Keratinocyte (primary cell): ENCODE results near the gene NCK2. TPM values are rescaled to one million over a fixed set of nuclear protein-coding genes. Genes with fewer than 3 reads are reported as not detected.
A peak's percentile ranks its signal among the peaks of the same experiment; 100 is the strongest.

Experiments
- DNase-seq: peaks from one replicate; pipeline ENCODE4 v3.0.0-alpha.2; 2011; ENCODE audit warnings: low read depth, missing footprints, low spot score
- FAIRE-seq: peaks from 2 replicates; lab custom pipeline; 2011; peaks lifted over from hg19 to GRCh38; lab: Jason Lieb, UNC
- H2AFZ ChIP-seq: 2 replicates; pipeline ENCODE4 v1.6.0; 2012; ENCODE audit warnings: low read length, control low read depth, inconsistent platforms; ENCODE audit not compliant: control insufficient read depth
- H3K27ac ChIP-seq: 2 replicates; pipeline ENCODE4 v1.5.1; 2011; ENCODE audit warnings: low read length; ENCODE audit not compliant: control insufficient read depth, insufficient read depth
- H3K27me3 ChIP-seq: 3 replicates; pipeline ENCODE4 v1.6.0; 2011; ENCODE audit warnings: low read length; ENCODE audit not compliant: control insufficient read depth, insufficient read depth; ENCODE audit errors: extremely low read depth
- H3K36me3 ChIP-seq, 2 experiments: 2 replicates in 1 of 2; 3 replicates in 1 of 2; pipeline ENCODE4 v1.5.1; 2011; ENCODE audit warnings: low read length in 2 of 2, mild to moderate bottlenecking in 1 of 2; ENCODE audit not compliant: control insufficient read depth in 2 of 2, insufficient read depth in 2 of 2; ENCODE audit errors: extremely low read depth in 1 of 2
- H3K4me1 ChIP-seq: 3 replicates; pipeline ENCODE4 v1.5.1; 2011; ENCODE audit warnings: low read length; ENCODE audit not compliant: control insufficient read depth, insufficient read depth; ENCODE audit errors: extremely low read depth
- H3K4me2 ChIP-seq: 3 replicates; pipeline ENCODE4 v1.6.0; 2011; ENCODE audit warnings: low read depth, low read length; ENCODE audit not compliant: control insufficient read depth, insufficient read depth; ENCODE audit errors: extremely low read depth
- H3K4me3 ChIP-seq, 3 experiments: fragments of 200-600 bp in 1 of 3; sonication (generic) in 1 of 3; 2 replicates in 2 of 3; 3 replicates in 1 of 3; pipeline ENCODE4 v1.5.1; 2011 to 2016; ENCODE audit warnings: low read length in 3 of 3, mild to moderate bottlenecking in 3 of 3, control low read depth in 2 of 3, inconsistent platforms in 1 of 3, low read depth in 1 of 3, mixed read lengths in 1 of 3, mixed run types in 1 of 3, moderate library complexity in 1 of 3; ENCODE audit not compliant: control insufficient read depth in 2 of 3, insufficient read depth in 2 of 3; ENCODE audit errors: extremely low read depth in 1 of 3
- H3K79me2 ChIP-seq: 2 replicates; pipeline ENCODE4 v1.6.0; 2012; ENCODE audit warnings: low read length; ENCODE audit not compliant: control insufficient read depth, insufficient read depth
- H3K9ac ChIP-seq: 3 replicates; pipeline ENCODE4 v1.6.0; 2011; ENCODE audit warnings: low read length; ENCODE audit not compliant: control insufficient read depth, insufficient read depth; ENCODE audit errors: extremely low read depth
- H3K9me1 ChIP-seq: 3 replicates; pipeline ENCODE4 v1.6.0; 2011; ENCODE audit warnings: low read length; ENCODE audit not compliant: control insufficient read depth, insufficient read depth; ENCODE audit errors: extremely low read depth
- H3K9me3 ChIP-seq: 2 replicates; pipeline ENCODE4 v1.5.1; 2012; ENCODE audit warnings: low read depth, low read length; ENCODE audit not compliant: control insufficient read depth
- H4K20me1 ChIP-seq: 3 replicates; pipeline ENCODE4 v1.6.0; 2011; ENCODE audit warnings: low read length; ENCODE audit not compliant: control insufficient read depth, insufficient read depth; ENCODE audit errors: extremely low read depth
- CTCF ChIP-seq, 3 experiments: IDR thresholded peaks in 1 of 3; conservative IDR thresholded peaks in 1 of 3; optimal IDR thresholded peaks in 1 of 3; 2 replicates in 2 of 3; 3 replicates in 1 of 3; pipeline versions ENCODE3 to v1.5.1; 2011; ENCODE audit warnings: low read length in 3 of 3, mild to moderate bottlenecking in 3 of 3, moderate library complexity in 2 of 3, control low read depth in 1 of 3, inconsistent platforms in 1 of 3; ENCODE audit not compliant: insufficient read depth in 2 of 3; ENCODE audit errors: extremely low read depth in 1 of 3
- EZH2 ChIP-seq: IDR thresholded peaks from one replicate; pipeline ENCODE4 v1.6.1; 2012; ENCODE audit warnings: inconsistent platforms, mild to moderate bottlenecking, low read length, moderate library complexity
- dilution Hi-C: fragments of 300-500 bp; cut with MboI; formaldehyde crosslinking; loops from one replicate; pipeline ENCODE4 v1.7.0; 2020; ENCODE audit warnings: low sequenced_read_pairs; ENCODE audit not compliant: extremely low pct_ligation_motif_present
- polyA plus RNA-seq, 5 experiments: library from polyadenylated mRNA; depleted of rRNA in 3 of 5; stranded (reverse) in 3 of 5; stranded (forward) in 1 of 5; unstranded in 1 of 5; fragments of >200 nt; gene quantifications; 1 replicate in 1 of 5; 2 replicates in 3 of 5; 3 replicates in 1 of 5; pipeline versions ENCODE4 v1.2.1 to v1.2.3, GENCODE V29; 2011 to 2012; ENCODE audit warnings: missing spikeins in 2 of 5, low read depth in 1 of 5, low replicate concordance in 1 of 5

Gene NCK2
- polyA plus RNA-seq, 1 donor (not counting 4 experiments of a cell fraction or from before 2014, with no cell fraction given) = 31.4 TPM

- no peaks in the 10 kb centered on the region for H3K27me3 ChIP-seq
Observed at GRCh38 chr2:105867587-105867986, 122.9 kb downstream of the NCK2 start.

GRCh38 chr2:105868060-105868459 is 123.3 kb downstream of the NCK2 start:
- Histone ChIP-seq H3K27me3 (no peaks in the 10 kb centered on the region), H2AFZ (no peak overlapping the region), H3K79me2 (peaks cover 50% of the 10 kb centered on the region), H3K27ac (no peak overlapping the region), H3K4me3 (no peak overlapping the region), H3K4me1 (peaks cover 14% of the 10 kb centered on the region), H3K9ac (no peak overlapping the region), H4K20me1 (peaks cover 3% of the 10 kb centered on the region), H3K36me3 (peaks cover 2 to 4% of the 10 kb centered on the region in 2 experiments), H3K4me2 (no peak overlapping the region), H3K9me3 (no peaks in the 10 kb centered on the region), H3K9me1 (no peaks in the 10 kb centered on the region)
- TF ChIP-seq CTCF (optimal IDR thresholded peaks at IDR 0.05 in 1 of 3, IDR thresholded peaks at IDR 0.05 in 1 of 3, conservative IDR thresholded peaks at IDR 0.05 in 1 of 3; ENCODE audit: extremely low read depth in 1 of 3, insufficient read depth in 2 of 3, low read length in 3 of 3) (no peak), EZH2 (no peak)
- DNase-seq (no peak), FAIRE-seq (peak; percentile 26)
- dilution Hi-C loops = no loop called here

More at GRCh38 chr2:105867587-105867986, 122.9 kb downstream of the NCK2 start:
- Histone ChIP-seq H3K4me1 (peaks cover 14% of the 10 kb centered on the region), H3K4me2 (no peak overlapping the region), H3K4me3 (no peak overlapping the region), H3K36me3 (peaks cover 2 to 4% of the 10 kb centered on the region in 2 experiments), H3K9me1 (no peaks in the 10 kb centered on the region), H4K20me1 (peaks cover 3% of the 10 kb centered on the region), H3K79me2 (peaks cover 48% of the 10 kb centered on the region), H3K9me3 (no peaks in the 10 kb centered on the region), H3K9ac (no peak overlapping the region), H3K27ac (no peak overlapping the region), H2AFZ (no peak overlapping the region)
- dilution Hi-C loops = no loop called here
- FAIRE-seq (peak; percentile 29), DNase-seq (no peak)
- TF ChIP-seq EZH2 = no peak
- no peak for TF ChIP-seq CTCF (optimal IDR thresholded peaks at IDR 0.05 in 1 of 3, IDR thresholded peaks at IDR 0.05 in 1 of 3, conservative IDR thresholded peaks at IDR 0.05 in 1 of 3; ENCODE audit: extremely low read depth in 1 of 3, insufficient read depth in 2 of 3, low read length in 3 of 3)
